Measurements from ENCODE around the gene PCF11. TPM values are rescaled to one million over a fixed set of nuclear protein-coding genes. Genes with fewer than 3 reads are reported as not detected.

PCF11 gene
- total RNA-seq, 2 donors from 2014 or later, result 53.4 to 74.2 TPM

- H3K36me3 ChIP-seq (replicated peaks in 1 of 2; ENCODE audit: insufficient read depth in 1 of 2, low read depth in 2 of 2), result peaks cover 0 to 5% of the 10 kb centered on the region in 2 donors
- intact Hi-C loops (cut with DNase I), result no loop called here
- H3K27me3 ChIP-seq, result no peaks in the 10 kb centered on the region
- DNase-seq (no peak), ATAC-seq (no peak)
- WGBS, 2 donors, result 7% methylated on average over 8 of the region's 8 CpGs
- no peaks in the 10 kb centered on the region for H3K9me3 ChIP-seq
- H3K4me1 ChIP-seq, result peaks cover 42% of the 10 kb centered on the region
- H3K4me3 ChIP-seq, result peak overlapping the region; percentile 46 to 83
- TF ChIP-seq POLR2A (IDR thresholded peaks at IDR 0.05) (no peak), CTCF (IDR thresholded peaks at IDR 0.05) (no peak)
- H3K27ac ChIP-seq, result peak overlapping the region; percentile 81 to 95 (median 88)
Measured at GRCh38 chr11:83192606-83193245, 35.8 kb downstream of the PCF11 start.

GRCh38 chr11:83193315-83194280 is 36.7 kb downstream of the PCF11 start, which contains the start of gene ANKRD42:
TSS of gene ANKRD42 (plus strand) at chr11:83193712. CDS start at chr11:83194671, 959 bp downstream.
- Histone ChIP-seq H3K4me1 (peaks cover 42% of the 10 kb centered on the region), H3K27me3 (no peaks in the 10 kb centered on the region), H3K9me3 (no peaks in the 10 kb centered on the region), H3K4me3 (peak within 1 kb of the TSS; percentile 46 to 83), H3K36me3 (replicated peaks in 1 of 2; ENCODE audit: insufficient read depth in 1 of 2, low read depth in 2 of 2) (peaks cover 0 to 3% of the 10 kb centered on the region in 2 donors), H3K27ac (peak within 1 kb of the TSS; percentile 81 to 95 (median 88))
- TF ChIP-seq POLR2A (IDR thresholded peaks at IDR 0.05), result peak; percentile 40 to 89 (median 85)
- TF ChIP-seq CTCF (IDR thresholded peaks at IDR 0.05), result peak in 3 of 7 experiments; percentile 15 to 25 (median 19)
- intact Hi-C loops (cut with DNase I), result no loop called here
- DNase-seq (peak; percentile 93 to 97 (median 94)), ATAC-seq (peak; percentile 98)
- 0 to 1% methylated on average over 38 to 67 of the region's 67 CpGs for WGBS, 2 donors

- peaks cover 42% of the 10 kb centered on the region for H3K4me1 ChIP-seq
- no peaks in the 10 kb centered on the region for H3K27me3 ChIP-seq
- WGBS, 2 donors, result 3% methylated on average over 34 to 35 of the region's 35 CpGs
- intact Hi-C loops (cut with DNase I), result no loop called here
- peak; percentile 53 for ATAC-seq
- peak; percentile 51 to 64 (median 61) for DNase-seq
- H3K36me3 ChIP-seq (replicated peaks in 1 of 2; ENCODE audit: insufficient read depth in 1 of 2, low read depth in 2 of 2), result peaks cover 0 to 3% of the 10 kb centered on the region in 2 donors
- H3K4me3 ChIP-seq, result peak overlapping the region; percentile 46 to 83
- TF ChIP-seq POLR2A (IDR thresholded peaks at IDR 0.05) (peak in 2 of 3 donors; percentile 11 to 19), CTCF (IDR thresholded peaks at IDR 0.05) (no peak)
- H3K27ac ChIP-seq, result peak overlapping the region; percentile 64 to 95 (median 88)
- H3K9me3 ChIP-seq, result no peaks in the 10 kb centered on the region
Measured at GRCh38 chr11:83194281-83195142, 37.6 kb downstream of the PCF11 start.

GRCh38 chr11:83195143-83195466 is 38.2 kb downstream of the PCF11 start:
- 26 to 29% methylated on average over 4 of the region's 4 CpGs for WGBS, 2 donors
- no peak for TF ChIP-seq CTCF (IDR thresholded peaks at IDR 0.05)
- no peak for TF ChIP-seq POLR2A (IDR thresholded peaks at IDR 0.05)
- H3K4me3 ChIP-seq, result no peak overlapping the region
- H3K36me3 ChIP-seq (replicated peaks in 1 of 2; ENCODE audit: insufficient read depth in 1 of 2, low read depth in 2 of 2), result no peaks in the 10 kb centered on the region
- peaks cover 42% of the 10 kb centered on the region for H3K4me1 ChIP-seq
- intact Hi-C loops (cut with DNase I), result no loop called here
- H3K27ac ChIP-seq, result peak overlapping the region in 3 of 4 donors; percentile 83 to 95 (median 92)
- H3K27me3 ChIP-seq, result no peaks in the 10 kb centered on the region
- H3K9me3 ChIP-seq, result no peaks in the 10 kb centered on the region
- ATAC-seq (no peak), DNase-seq (no peak)
